Esophagus squamous epithelium (tissue), 5 donors: ENCODE results near the gene PSG6. TPM values are rescaled to one million over a fixed set of nuclear protein-coding genes. Genes with fewer than 3 reads are reported as not detected.
"Not testable (repeated sequence)": the region's sequence is repeated elsewhere in the genome, so short reads cannot be mapped to it uniquely, and the experiment has no call there.

Source experiments
- DNase-seq: peaks from one replicate; lab custom pipeline; 2025; lab: John Stamatoyannopoulos, UW
- H3K27ac ChIP-seq, 4 donors: fragments of 200-600 bp; sonication (generic); one replicate each; pipeline ENCODE4 v1.5.1; 2016 to 2019; ENCODE audit warnings: mild to moderate bottlenecking in 1 of 4
- H3K27me3 ChIP-seq, 4 donors: fragments of 200-600 bp; sonication (generic); 1 replicate in 3 of 4; 2 replicates in 1 of 4; pipeline versions ENCODE4 v1.5.1 to v1.6.0; 2017 to 2021; ENCODE audit warnings: antibody characterized with exemption in 1 of 4
- H3K36me3 ChIP-seq, 3 donors: fragments of 200-600 bp; sonication (generic); one replicate each; pipeline ENCODE4 v1.5.1; 2016 to 2019
- H3K4me1 ChIP-seq, 3 donors: fragments of 200-600 bp; sonication (generic); one replicate each; pipeline ENCODE4 v1.5.1; 2017 to 2019
- H3K4me3 ChIP-seq, 4 donors: fragments of 200-600 bp; sonication (generic); 1 replicate in 3 of 4; 2 replicates in 1 of 4; pipeline ENCODE4 v1.5.1; 2016 to 2019; ENCODE audit warnings: mild to moderate bottlenecking in 2 of 4, moderate library complexity in 1 of 4
- H3K9me3 ChIP-seq, 3 donors: fragments of 200-600 bp; sonication (generic); one replicate each; pipeline ENCODE4 v1.5.1; 2016 to 2019
- CTCF ChIP-seq, 6 experiments: fragments of 450-650 bp in 4 of 6; fragments of 200-600 bp in 2 of 6; sonication (generic) in 2 of 6; IDR thresholded peaks; one replicate each; pipeline ENCODE4 v1.5.1; 2016 to 2019; ENCODE audit warnings: antibody characterized with exemption in 6 of 6, mild to moderate bottlenecking in 4 of 6, moderate library complexity in 4 of 6
- POLR2A ChIP-seq, 4 donors: fragments of 450-650 bp; IDR thresholded peaks; one replicate each; pipeline ENCODE4 v1.6.1; 2017; ENCODE audit warnings: antibody characterized with exemption in 4 of 4, mild to moderate bottlenecking in 4 of 4, moderate library complexity in 3 of 4
- WGBS, 2 donors: methylation state at CpG; one replicate each; pipeline ENCODE4 v1.1.5; 2018; 5-methylcytosine and 5-hydroxymethylcytosine counted together
- intact Hi-C: fragments of 100-400 bp; cut with DNase I; formaldehyde crosslinking; loops from one replicate; pipeline ENCODE4 v1.15.0; 2022
- total RNA-seq, 4 donors: library from RNA; depleted of rRNA; stranded (reverse); fragments of >200 nt; gene quantifications; one replicate each; pipeline ENCODE4 v1.1.0, GENCODE V29; 2016
- donor health status: DM: yes; HTN: yes; CAD: no.

PSG6 gene
- total RNA-seq, 4 donors from 2014 or later, result not detected

GRCh38 chr19:42874901-42875813 lies 42.5 kb downstream of the PSG6 start:
- not testable (repeated sequence) for DNase-seq, H3K36me3 ChIP-seq

GRCh38 chr19:42874136-42874535 lies 43.6 kb downstream of the PSG6 start:
- 89 to 91% methylated on average over 3 of the region's 3 CpGs for WGBS, 2 donors
- DNase-seq, H3K9me3 ChIP-seq, H3K4me3 ChIP-seq, H3K27ac ChIP-seq, intact Hi-C loops, H3K27me3 ChIP-seq, H3K36me3 ChIP-seq, H3K4me1 ChIP-seq: not testable (repeated sequence)

More at GRCh38 chr19:42874901-42875813, 42.5 kb downstream of the PSG6 start:
- H3K4me1 ChIP-seq, intact Hi-C loops, H3K27ac ChIP-seq, H3K4me3 ChIP-seq, H3K27me3 ChIP-seq, H3K9me3 ChIP-seq: not testable (repeated sequence)
- WGBS, 2 donors, result 46 to 51% methylated on average over 4 of the region's 4 CpGs

GRCh38 chr19:42872608-42873007 lies 45.1 kb downstream of the PSG6 start:
- 56 to 61% methylated on average over 3 of the region's 3 CpGs for WGBS, 2 donors

GRCh38 chr19:42857544-42857867 lies 60.2 kb downstream of the PSG6 start:
- no peak overlapping the region for H3K27ac ChIP-seq
- intact Hi-C loops, result no loop called here
- 23 to 57% methylated on average over 2 to 5 of the region's 5 CpGs for WGBS, 2 donors
- no peaks in the 10 kb centered on the region for H3K36me3 ChIP-seq
- H3K4me3 ChIP-seq, result no peak overlapping the region
- H3K4me1 ChIP-seq, result peaks cover 0 to 8% (median 0%) of the 10 kb centered on the region in 3 donors
- DNase-seq, result no peak
- peak in 1 of 6 experiments; percentile 12 for TF ChIP-seq CTCF (IDR thresholded peaks at IDR 0.05)
- no peak for TF ChIP-seq POLR2A (IDR thresholded peaks at IDR 0.05)
- H3K27me3 ChIP-seq, result no peaks in the 10 kb centered on the region
- no peaks in the 10 kb centered on the region for H3K9me3 ChIP-seq

More at GRCh38 chr19:42872608-42873007, 45.1 kb downstream of the PSG6 start:
- Histone ChIP-seq H3K4me3 (no peak overlapping the region), H3K27me3 (no peaks in the 10 kb centered on the region), H3K4me1 (no peaks in the 10 kb centered on the region), H3K9me3 (no peaks in the 10 kb centered on the region), H3K27ac (no peak overlapping the region), H3K36me3 (no peaks in the 10 kb centered on the region)
- TF ChIP-seq POLR2A (IDR thresholded peaks at IDR 0.05) (no peak), CTCF (IDR thresholded peaks at IDR 0.05) (peak in 1 of 6 experiments; percentile 22)
- intact Hi-C loops, result no loop called here
- DNase-seq, result no peak

- H3K27ac ChIP-seq, H3K27me3 ChIP-seq, DNase-seq, H3K36me3 ChIP-seq, H3K9me3 ChIP-seq, intact Hi-C loops, H3K4me3 ChIP-seq: not testable (repeated sequence)
- H3K4me1 ChIP-seq, result peaks cover 0 to 13% (median 0%) of the 10 kb centered on the region in 3 donors
- TF ChIP-seq CTCF (IDR thresholded peaks at IDR 0.05), result peak in 4 of 6 experiments; percentile 40 to 84 (median 48)
- 76 to 79% methylated on average over 18 to 19 of the region's 19 CpGs for WGBS, 2 donors
Measured at GRCh38 chr19:42856866-42857543, 60.7 kb downstream of the PSG6 start.

- WGBS, 2 donors, result 80 to 95% methylated on average over 2 to 3 of the region's 3 CpGs
- intact Hi-C loops, H3K9me3 ChIP-seq: not testable (repeated sequence)
Measured at GRCh38 chr19:42854745-42855144, 62.9 kb downstream of the PSG6 start.

GRCh38 chr19:42853231-42853630 lies 64.5 kb downstream of the PSG6 start:
- H3K36me3 ChIP-seq, DNase-seq, H3K27me3 ChIP-seq, intact Hi-C loops, H3K9me3 ChIP-seq, H3K4me3 ChIP-seq: not testable (repeated sequence)
- WGBS, 2 donors, result 38 to 40% methylated on average over 1 of the region's 1 CpG
- H3K27ac ChIP-seq, result peak overlapping the region in 2 of 4 donors; percentile 62 to 72
- H3K4me1 ChIP-seq, result peaks cover 0 to 26% (median 5%) of the 10 kb centered on the region in 3 donors

More at GRCh38 chr19:42854745-42855144, 62.9 kb downstream of the PSG6 start:
- not testable (repeated sequence) for H3K4me3 ChIP-seq, H3K27me3 ChIP-seq, H3K27ac ChIP-seq, DNase-seq, H3K36me3 ChIP-seq
- peaks cover 0 to 26% (median 5%) of the 10 kb centered on the region in 3 donors for H3K4me1 ChIP-seq

- H3K9me3 ChIP-seq, H3K27me3 ChIP-seq, H3K4me3 ChIP-seq, intact Hi-C loops, H3K36me3 ChIP-seq, DNase-seq: not testable (repeated sequence)
- peaks cover 0 to 26% (median 5%) of the 10 kb centered on the region in 3 donors for H3K4me1 ChIP-seq
- H3K27ac ChIP-seq, result peak overlapping the region in 3 of 4 donors; percentile 21 to 72 (median 62)
Measured at GRCh38 chr19:42852821-42853220, 64.9 kb downstream of the PSG6 start.
